Effector memory CD4-positive, alpha-beta T cell (primary cell): ENCODE results near the gene ABCD3.
"Not testable (repeated sequence)": the region's sequence is repeated elsewhere in the genome, so short reads cannot be mapped to it uniquely, and the experiment has no call there.

Experiments
- DNase-seq, 3 donors: peaks; one replicate each; pipeline ENCODE4 v3.0.0-alpha.2; 2020
- H3K27ac ChIP-seq: 2 replicates; pipeline ENCODE4 v1.7.0; 2013; ENCODE audit warnings: mild to moderate bottlenecking, low read length, moderate library complexity; ENCODE audit not compliant: insufficient read depth, poor library complexity, severe bottlenecking
- H3K27me3 ChIP-seq: replicated peaks from 2 replicates; pipeline ENCODE4 v1.7.0; 2013; ENCODE audit warnings: mild to moderate bottlenecking, low read length; ENCODE audit not compliant: insufficient read depth, control insufficient read depth, poor library complexity, severe bottlenecking
- H3K36me3 ChIP-seq: 2 replicates; pipeline ENCODE4 v1.7.0; 2013; ENCODE audit warnings: mild to moderate bottlenecking, low read length, moderate library complexity; ENCODE audit not compliant: control insufficient read depth, insufficient read depth
- H3K4me1 ChIP-seq: 2 replicates; pipeline ENCODE4 v1.7.0; 2013; ENCODE audit warnings: low read length, mild to moderate bottlenecking; ENCODE audit not compliant: control insufficient read depth, insufficient read depth, poor library complexity, severe bottlenecking
- H3K4me3 ChIP-seq: 2 replicates; pipeline ENCODE4 v1.7.0; 2013; ENCODE audit warnings: low read length, low read depth, mild to moderate bottlenecking; ENCODE audit not compliant: insufficient read depth, poor library complexity, severe bottlenecking
- H3K9me3 ChIP-seq: 2 replicates; pipeline ENCODE4 v1.7.0; 2013; ENCODE audit warnings: mild to moderate bottlenecking, low read length, moderate library complexity; ENCODE audit not compliant: control insufficient read depth
- total RNA-seq, 3 donors: gene quantifications; one replicate each; lab custom pipeline; 2026; lab: John Stamatoyannopoulos, UW

ABCD3 gene
- total RNA-seq: 16.6 to 19.2 (median 17.6) reads per million in 3 donors

- peak within 1 kb of the TSS; percentile 76 for H3K4me3 ChIP-seq
- no peaks in the 10 kb centered on the region for H3K27me3 ChIP-seq
- DNase-seq: peak; percentile 93 to 95 (median 94)
- H3K36me3 ChIP-seq: no peaks in the 10 kb centered on the region
- H3K27ac ChIP-seq: peak within 1 kb of the TSS; percentile 77
- peaks cover 6% of the 10 kb centered on the region for H3K4me1 ChIP-seq
- no peaks in the 10 kb centered on the region for H3K9me3 ChIP-seq
These were observed at the start of gene ABCD3 for GRCh38 chr1:94417978-94418663. Gene ABCD3, plus strand, starts transcription at chr1:94418389. Its CDS starts 90 bp downstream, at chr1:94418479.

GRCh38 chr1:94372771-94373170, 45.4 kb upstream of the ABCD3 start:
- not testable (repeated sequence) for H3K9me3 ChIP-seq, DNase-seq, H3K4me1 ChIP-seq, H3K27ac ChIP-seq, H3K27me3 ChIP-seq, H3K36me3 ChIP-seq, H3K4me3 ChIP-seq

- not testable (repeated sequence) for DNase-seq, H3K27me3 ChIP-seq, H3K9me3 ChIP-seq, H3K27ac ChIP-seq, H3K4me1 ChIP-seq, H3K4me3 ChIP-seq, H3K36me3 ChIP-seq
These were observed 44.9 kb upstream of the ABCD3 start for GRCh38 chr1:94373311-94373710.

- H3K4me3 ChIP-seq, H3K4me1 ChIP-seq, H3K27ac ChIP-seq, DNase-seq, H3K9me3 ChIP-seq, H3K27me3 ChIP-seq, H3K36me3 ChIP-seq: not testable (repeated sequence)
These were observed 42.5 kb upstream of the ABCD3 start for GRCh38 chr1:94375666-94376065.

- not testable (repeated sequence) for H3K4me3 ChIP-seq, H3K4me1 ChIP-seq, H3K27me3 ChIP-seq
These were observed 39.7 kb upstream of the ABCD3 start for GRCh38 chr1:94378493-94378892.

GRCh38 chr1:94379615-94380014, 38.6 kb upstream of the ABCD3 start:
- H3K27me3 ChIP-seq: no peaks in the 10 kb centered on the region
- H3K4me1 ChIP-seq: peaks cover 4% of the 10 kb centered on the region
- H3K36me3 ChIP-seq: no peaks in the 10 kb centered on the region
- no peak overlapping the region for H3K4me3 ChIP-seq
- DNase-seq: no peak
- no peaks in the 10 kb centered on the region for H3K9me3 ChIP-seq
- no peak overlapping the region for H3K27ac ChIP-seq

More at GRCh38 chr1:94378493-94378892, 39.7 kb upstream of the ABCD3 start:
- H3K36me3 ChIP-seq, DNase-seq, H3K9me3 ChIP-seq, H3K27ac ChIP-seq: not testable (repeated sequence)

GRCh38 chr1:94382201-94382600, 36.0 kb upstream of the ABCD3 start:
- DNase-seq: no peak
- Histone ChIP-seq H3K9me3 (no peaks in the 10 kb centered on the region), H3K4me3 (no peak overlapping the region)

DNA sequence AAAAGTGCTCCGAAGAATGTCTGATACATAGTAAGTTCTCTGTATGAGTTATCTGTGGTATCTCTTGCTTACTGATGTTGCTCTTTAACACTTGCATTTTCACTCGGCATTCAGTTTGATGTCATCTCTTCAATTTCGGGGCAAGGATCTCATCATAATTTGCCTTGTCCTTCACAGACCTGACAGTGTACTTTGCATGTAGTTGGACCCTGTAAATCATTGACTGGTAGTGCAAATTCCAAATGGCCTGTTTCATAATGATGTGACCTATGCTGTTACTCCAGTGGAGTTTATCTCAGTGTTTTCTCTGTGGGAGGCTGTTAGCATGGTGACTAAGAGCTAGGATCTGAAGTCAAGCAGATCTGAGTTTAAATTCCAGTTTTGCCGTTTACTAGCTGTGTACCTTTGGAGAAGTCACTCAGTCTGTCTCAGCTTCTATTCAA, 34.2 kb upstream of the ABCD3 start:
- Histone ChIP-seq H3K4me1 (peaks cover 12% of the 10 kb centered on the region), H3K27me3 (no peaks in the 10 kb centered on the region), H3K9me3 (no peaks in the 10 kb centered on the region), H3K36me3 (no peaks in the 10 kb centered on the region), H3K4me3 (no peak overlapping the region), H3K27ac (no peak overlapping the region)
- DNase-seq: no peak

More at GRCh38 chr1:94382201-94382600, 36.0 kb upstream of the ABCD3 start:
- H3K27ac ChIP-seq: no peak overlapping the region
- peaks cover 12% of the 10 kb centered on the region for H3K4me1 ChIP-seq
- no peaks in the 10 kb centered on the region for H3K36me3 ChIP-seq
- no peaks in the 10 kb centered on the region for H3K27me3 ChIP-seq

DNA sequence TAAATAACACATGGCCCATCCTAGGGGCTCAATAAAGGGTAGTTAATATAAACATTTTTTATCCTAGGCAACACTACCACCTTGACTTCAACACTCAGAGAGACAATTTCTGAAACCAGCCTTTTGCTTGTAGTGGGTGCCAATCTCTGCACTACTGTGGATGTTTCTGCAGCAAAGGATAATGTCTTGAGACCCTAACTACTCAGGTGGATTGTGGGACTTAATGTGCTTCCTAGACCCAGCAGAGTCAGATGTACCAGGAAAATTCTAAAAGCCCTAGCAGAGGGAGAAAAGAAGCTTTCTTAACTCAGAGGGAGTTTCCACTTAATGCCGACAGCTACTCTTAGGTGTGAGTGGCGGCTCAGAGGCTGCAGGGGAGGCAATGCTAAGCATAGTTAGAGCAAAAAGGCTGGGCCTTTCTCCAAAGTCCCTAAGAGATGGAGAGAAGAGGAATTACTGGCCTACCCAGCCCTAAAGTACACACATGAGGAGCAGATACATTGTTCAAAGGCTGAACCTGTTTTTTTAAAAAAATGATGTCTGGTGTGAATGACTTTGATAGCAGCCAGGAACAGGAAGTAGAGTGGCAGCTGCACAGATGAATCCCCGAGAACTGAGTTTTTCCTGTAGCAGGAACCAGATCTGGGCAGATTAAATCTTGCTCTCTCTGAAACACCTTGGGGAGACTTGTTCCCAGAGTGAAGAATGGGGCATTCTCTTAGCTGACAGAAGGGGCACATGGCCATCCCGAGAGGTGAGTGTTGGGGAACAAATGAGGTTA, 33.5 kb upstream of the ABCD3 start:
- Histone ChIP-seq H3K4me1 (peaks cover 12% of the 10 kb centered on the region), H3K9me3 (no peaks in the 10 kb centered on the region), H3K36me3 (no peaks in the 10 kb centered on the region), H3K4me3 (no peak overlapping the region), H3K27ac (no peak overlapping the region), H3K27me3 (no peaks in the 10 kb centered on the region)
- no peak for DNase-seq

- Histone ChIP-seq H3K4me1 (peaks cover 12% of the 10 kb centered on the region), H3K27ac (no peak overlapping the region), H3K4me3 (no peak overlapping the region), H3K27me3 (no peaks in the 10 kb centered on the region), H3K36me3 (no peaks in the 10 kb centered on the region), H3K9me3 (no peaks in the 10 kb centered on the region)
- DNase-seq: no peak
These were observed 32.8 kb upstream of the ABCD3 start for GRCh38 chr1:94385308-94385929.
